ENCODE measurements around the gene CBFA2T3.
"Not testable (repeated sequence)": the region's sequence is repeated elsewhere in the genome, so short reads cannot be mapped to it uniquely, and the experiment has no call there.

Gene CBFA2T3

DNA sequence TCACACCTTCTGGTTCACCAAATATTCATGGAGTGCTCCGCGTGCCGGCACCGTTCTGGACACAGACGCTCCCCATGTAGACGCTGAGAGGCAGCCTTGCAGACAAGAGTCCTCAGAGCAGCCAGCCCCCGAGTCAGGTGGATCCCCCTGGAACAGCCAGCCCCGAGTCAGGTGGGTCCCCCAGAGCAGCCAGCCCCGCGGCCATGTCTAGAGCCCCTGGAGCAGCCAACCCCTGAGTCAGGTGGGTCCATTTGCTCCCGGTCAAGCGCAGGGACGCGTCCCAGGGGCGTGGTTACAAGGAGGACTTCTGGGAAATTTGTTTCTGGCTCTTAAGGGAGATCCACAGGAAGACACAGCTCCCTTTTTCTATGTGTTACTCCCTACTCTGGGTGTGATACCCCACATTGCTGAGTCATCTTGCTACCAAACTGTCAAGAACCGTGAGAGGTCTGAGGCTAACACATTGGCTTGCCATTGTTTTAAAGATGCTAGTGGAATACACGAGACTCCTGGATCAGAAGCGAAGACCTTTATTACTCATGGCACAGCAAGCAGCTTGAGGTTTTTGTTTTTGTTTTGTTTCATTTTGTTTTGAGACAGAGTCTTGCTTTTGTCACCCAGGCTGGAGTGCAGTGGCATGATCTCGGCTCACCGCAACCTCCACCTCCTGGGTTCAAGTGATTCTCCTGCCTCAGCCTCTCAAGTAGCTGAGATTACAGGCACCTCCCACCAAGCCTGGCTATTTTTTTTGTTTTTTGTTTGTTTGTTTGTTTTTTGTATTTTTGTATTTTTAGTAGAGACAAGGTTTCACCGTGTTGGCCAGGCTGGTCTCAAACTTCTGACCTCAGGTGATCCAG, 43.3 kb upstream of the CBFA2T3 start:
- Histone ChIP-seq H3K4me1 (no peaks in the 10 kb centered on the region), H3K36me3 (no peaks in the 10 kb centered on the region), H3K9me3 (peaks cover 15% of the 10 kb centered on the region), H3K27me3 (no peaks in the 10 kb centered on the region), H3K27ac (no peak overlapping the region), H3K9ac (no peak overlapping the region), H4K20me1 (no peaks in the 10 kb centered on the region), H3K4me3 (no peak overlapping the region), H3K4me2 (no peak overlapping the region)
- no peak for TF ChIP-seq Cebpa-rat (IDR thresholded peaks at IDR 0.05)

DNA sequence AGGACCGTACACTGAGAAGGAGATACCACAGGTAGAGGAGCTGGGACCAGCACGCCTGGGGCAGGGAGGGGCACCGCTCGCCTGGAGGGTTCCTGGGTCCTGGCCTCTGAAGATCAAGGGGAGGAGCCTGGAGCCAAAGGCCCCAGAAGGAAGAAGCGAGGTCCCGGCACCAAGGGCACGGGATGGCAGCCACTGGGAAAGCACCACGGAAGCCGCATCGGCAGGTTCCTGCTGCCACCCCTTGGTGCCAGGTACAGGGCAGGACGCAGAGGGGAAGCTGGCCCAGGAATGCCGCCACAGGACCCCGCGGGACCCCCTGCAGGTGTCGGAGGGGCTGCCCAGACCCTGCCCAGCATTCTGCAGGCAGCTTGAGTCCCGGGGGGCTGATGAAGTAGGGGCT, 42.5 kb upstream of the CBFA2T3 start:
- no peaks in the 10 kb centered on the region for H4K20me1 ChIP-seq
- no peak overlapping the region for H3K9ac ChIP-seq
- H3K4me3 ChIP-seq, result no peak overlapping the region
- no peak for TF ChIP-seq Cebpa-rat (IDR thresholded peaks at IDR 0.05)
- peaks cover 12% of the 10 kb centered on the region for H3K9me3 ChIP-seq
- no peaks in the 10 kb centered on the region for H3K4me1 ChIP-seq
- H3K27me3 ChIP-seq, result no peaks in the 10 kb centered on the region
- H3K27ac ChIP-seq, result no peak overlapping the region
- H3K4me2 ChIP-seq, result no peak overlapping the region
- no peaks in the 10 kb centered on the region for H3K36me3 ChIP-seq

DNA sequence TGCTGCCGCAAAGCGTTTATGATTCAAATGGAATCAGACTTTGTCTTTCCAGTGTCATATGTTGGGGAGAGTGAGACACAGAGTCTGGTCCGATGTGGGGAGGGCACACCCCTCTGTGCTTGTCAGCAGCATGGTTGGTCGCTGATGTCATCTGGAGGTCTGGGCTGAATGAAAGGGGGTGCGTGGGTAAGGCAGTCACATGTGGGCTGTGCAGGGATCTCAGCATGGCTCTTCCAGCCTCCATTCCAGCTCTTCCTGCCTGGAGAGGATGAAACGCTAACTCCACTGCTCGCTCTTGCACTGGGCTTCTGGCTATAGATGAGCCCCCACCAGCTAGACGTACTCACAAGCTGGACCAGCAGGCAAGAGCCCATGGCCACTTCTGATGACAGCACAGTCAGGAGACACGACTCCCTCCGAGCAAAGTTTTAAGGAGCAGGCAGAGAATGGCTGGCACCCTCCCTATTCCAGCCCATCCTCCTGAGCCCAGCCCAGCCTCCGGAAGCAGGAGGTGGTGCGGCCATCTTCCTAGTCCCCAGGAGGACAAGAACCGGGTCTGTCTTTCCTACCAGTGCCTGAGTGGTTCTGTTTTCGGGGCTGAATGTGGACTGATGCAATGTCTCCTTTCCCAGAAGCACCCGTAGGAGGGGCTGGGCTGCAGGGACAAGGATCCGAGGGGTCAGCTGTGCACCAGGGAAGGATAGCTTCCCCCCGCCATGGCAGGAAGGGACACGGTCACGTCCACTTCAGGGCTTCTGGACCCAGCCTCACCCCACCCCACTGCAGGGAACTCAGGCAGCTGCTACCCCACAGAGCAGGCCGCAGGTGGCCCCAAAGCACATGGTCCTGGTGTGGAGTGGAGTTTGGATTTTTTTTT, 41.5 kb upstream of the CBFA2T3 start:
- Histone ChIP-seq H3K4me3 (no peak overlapping the region), H3K4me1 (no peaks in the 10 kb centered on the region), H3K27me3 (no peaks in the 10 kb centered on the region), H3K36me3 (no peaks in the 10 kb centered on the region), H3K27ac (no peak overlapping the region), H3K4me2 (no peak overlapping the region), H3K9me3 (peaks cover 12% of the 10 kb centered on the region), H3K9ac (no peak overlapping the region), H4K20me1 (no peaks in the 10 kb centered on the region)
- no peak for TF ChIP-seq Cebpa-rat (IDR thresholded peaks at IDR 0.05)

DNA sequence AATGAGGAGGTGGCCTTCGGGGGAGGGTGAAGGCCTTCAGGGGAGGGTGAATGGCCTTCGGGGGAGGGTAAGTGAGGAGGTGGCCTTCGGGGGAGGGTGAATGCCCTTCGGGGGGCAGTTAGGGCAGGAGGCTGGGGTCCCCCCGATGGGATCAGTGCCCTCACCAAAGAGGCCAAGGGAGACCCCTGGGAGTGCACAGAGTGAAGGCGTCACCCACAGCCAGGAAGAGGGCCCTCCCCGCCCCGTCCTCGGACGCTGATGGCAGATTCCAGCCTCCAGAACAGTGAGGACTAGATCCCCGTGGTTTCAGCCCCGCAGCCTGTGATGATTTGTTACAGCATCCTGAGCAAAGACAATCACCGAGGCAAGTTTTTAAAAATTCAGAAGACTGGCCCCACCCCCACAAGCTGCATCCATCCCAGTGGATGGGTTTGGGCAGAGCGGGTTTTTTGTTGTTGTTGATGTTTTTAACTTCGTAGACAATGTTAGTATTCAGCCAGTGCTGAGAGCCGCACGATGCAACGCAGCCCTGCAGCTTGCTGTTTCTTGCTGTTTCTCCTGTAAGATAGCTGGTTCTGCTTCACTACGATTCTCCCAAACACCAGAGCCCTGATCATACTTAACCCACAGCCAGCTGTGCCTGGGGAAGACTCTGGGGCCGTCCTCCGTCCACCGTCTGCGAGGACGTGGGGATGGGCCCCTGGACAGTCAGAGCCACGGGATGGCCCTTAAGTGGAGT, 40.7 kb upstream of the CBFA2T3 start:
- H3K4me2 ChIP-seq, result no peak overlapping the region
- no peak overlapping the region for H3K9ac ChIP-seq
- no peaks in the 10 kb centered on the region for H3K4me1 ChIP-seq
- H3K27ac ChIP-seq, result no peak overlapping the region
- H3K9me3 ChIP-seq, result peaks cover 12% of the 10 kb centered on the region
- 0 out of 2 replicates have a peak, but pooled peaks cover 8% of the 10 kb centered on the region for H3K27me3 ChIP-seq
- TF ChIP-seq Cebpa-rat (IDR thresholded peaks at IDR 0.05), result no peak
- H4K20me1 ChIP-seq, result no peaks in the 10 kb centered on the region
- no peaks in the 10 kb centered on the region for H3K36me3 ChIP-seq
- no peak overlapping the region for H3K4me3 ChIP-seq

DNA sequence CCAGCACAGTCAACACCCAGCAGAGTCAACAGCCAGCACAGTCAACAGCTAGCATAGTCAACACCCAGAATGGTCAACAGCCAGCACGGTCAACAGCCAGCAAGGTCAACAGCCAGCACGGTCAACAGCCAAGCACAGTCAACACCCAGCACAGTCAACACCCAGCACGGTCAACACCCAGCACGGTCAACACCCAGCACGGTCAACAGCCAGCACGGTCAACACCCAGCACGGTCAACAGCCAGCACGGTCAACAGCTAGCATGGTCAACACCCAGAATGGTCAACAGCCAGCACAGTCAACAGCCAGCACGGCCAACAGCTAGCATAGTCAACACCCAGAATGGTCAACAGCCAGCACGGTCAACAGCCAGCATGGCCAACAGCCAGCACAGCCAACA, 39.6 kb upstream of the CBFA2T3 start:
- H4K20me1 ChIP-seq, H3K4me2 ChIP-seq, H3K36me3 ChIP-seq, H3K4me3 ChIP-seq, H3K4me1 ChIP-seq, H3K9ac ChIP-seq, H3K27me3 ChIP-seq, H3K27ac ChIP-seq: not testable (repeated sequence)
- H3K9me3 ChIP-seq, result peaks cover 12% of the 10 kb centered on the region

DNA sequence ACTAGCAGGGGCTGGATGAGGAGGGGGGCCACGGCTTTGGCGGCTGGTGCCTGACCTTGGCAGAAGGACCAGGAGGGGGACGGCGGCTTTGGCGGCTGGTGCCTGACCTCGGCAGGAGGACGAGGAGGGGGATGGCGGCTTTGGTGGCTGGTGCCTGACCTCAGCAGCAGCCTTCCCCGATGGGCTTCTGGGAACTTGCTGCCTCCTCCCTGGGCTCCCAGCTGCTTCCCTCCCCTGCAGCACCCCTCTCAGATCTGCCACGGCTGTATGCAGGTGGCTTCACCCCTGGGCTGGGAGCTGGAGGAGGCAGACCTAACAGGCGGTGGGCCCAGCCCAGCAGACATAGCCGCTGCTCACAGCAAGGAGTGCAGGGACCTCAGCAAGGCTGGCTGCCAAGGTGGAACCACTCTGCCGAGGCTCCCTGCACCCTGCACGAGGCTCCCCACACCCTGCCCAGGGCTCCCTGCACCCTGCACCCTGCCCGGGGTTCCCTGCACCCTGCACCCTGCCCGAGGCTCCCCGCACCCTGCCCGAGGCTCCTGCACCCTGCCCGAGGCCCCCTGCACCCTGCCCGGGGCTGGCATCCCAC, 38.4 kb upstream of the CBFA2T3 start:
- H3K27me3 ChIP-seq, result peaks cover 13% of the 10 kb centered on the region; the same call in 1 of the 2 replicates
- no peak for TF ChIP-seq Cebpa-rat (IDR thresholded peaks at IDR 0.05)

DNA sequence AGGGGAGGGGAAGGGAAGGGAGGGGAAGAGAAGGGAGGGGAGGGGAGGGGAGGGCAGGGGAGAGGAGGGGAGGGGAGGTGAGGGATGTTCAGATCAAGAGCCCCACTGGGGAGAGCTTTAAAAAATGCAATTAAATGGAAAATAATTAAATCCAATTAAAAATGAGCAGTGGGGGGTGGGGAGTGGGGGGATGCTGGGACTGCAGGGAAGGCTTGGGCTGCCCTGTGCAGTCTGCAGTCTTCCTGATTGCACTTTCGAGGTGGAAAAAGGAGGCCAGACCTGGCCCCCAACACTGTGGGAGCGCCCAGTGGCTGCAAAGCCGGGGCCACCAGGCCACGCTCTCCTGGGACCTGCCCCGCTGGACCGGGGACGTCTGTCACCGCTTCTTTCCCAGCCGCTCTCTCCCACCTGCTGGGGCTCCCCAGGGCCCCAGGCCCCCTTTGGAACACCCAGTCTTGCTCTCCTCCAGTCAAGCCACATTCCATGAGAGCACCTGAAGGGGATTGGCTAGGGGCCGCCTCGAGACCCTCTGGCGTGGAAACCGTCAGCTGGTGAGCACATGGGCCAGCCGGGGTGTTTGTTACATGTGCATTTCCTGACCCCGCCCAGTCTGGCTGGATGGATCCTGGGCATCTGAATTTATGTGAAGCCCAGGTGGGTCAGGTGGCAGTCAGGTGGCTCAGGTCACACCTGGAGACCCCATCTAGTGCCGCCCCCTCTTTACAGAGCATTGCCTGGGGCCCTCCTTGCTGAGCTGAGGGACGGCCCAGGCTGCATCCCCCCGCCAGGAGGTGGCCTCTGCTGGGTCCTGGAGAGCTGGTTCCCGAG, 37.6 kb upstream of the CBFA2T3 start:
- Histone ChIP-seq H3K4me2 (no peak overlapping the region), H3K9ac (no peak overlapping the region), H3K9me3 (peaks cover 12% of the 10 kb centered on the region), H3K27ac (no peak overlapping the region), H3K4me1 (no peaks in the 10 kb centered on the region), H3K36me3 (no peaks in the 10 kb centered on the region), H3K27me3 (peaks cover 15% of the 10 kb centered on the region; the same call in 1 of the 2 replicates), H3K4me3 (no peak overlapping the region), H4K20me1 (no peaks in the 10 kb centered on the region)
- TF ChIP-seq Cebpa-rat (IDR thresholded peaks at IDR 0.05), result no peak

More for the DNA sequence above, 38.4 kb upstream of the CBFA2T3 start:
- H3K9ac ChIP-seq, result no peak overlapping the region
- no peaks in the 10 kb centered on the region for H3K36me3 ChIP-seq
- H3K9me3 ChIP-seq, result peaks cover 12% of the 10 kb centered on the region
- no peaks in the 10 kb centered on the region for H4K20me1 ChIP-seq
- no peak overlapping the region for H3K4me2 ChIP-seq
- H3K4me1 ChIP-seq, result no peaks in the 10 kb centered on the region
- H3K27ac ChIP-seq, result no peak overlapping the region
- no peak overlapping the region for H3K4me3 ChIP-seq

DNA sequence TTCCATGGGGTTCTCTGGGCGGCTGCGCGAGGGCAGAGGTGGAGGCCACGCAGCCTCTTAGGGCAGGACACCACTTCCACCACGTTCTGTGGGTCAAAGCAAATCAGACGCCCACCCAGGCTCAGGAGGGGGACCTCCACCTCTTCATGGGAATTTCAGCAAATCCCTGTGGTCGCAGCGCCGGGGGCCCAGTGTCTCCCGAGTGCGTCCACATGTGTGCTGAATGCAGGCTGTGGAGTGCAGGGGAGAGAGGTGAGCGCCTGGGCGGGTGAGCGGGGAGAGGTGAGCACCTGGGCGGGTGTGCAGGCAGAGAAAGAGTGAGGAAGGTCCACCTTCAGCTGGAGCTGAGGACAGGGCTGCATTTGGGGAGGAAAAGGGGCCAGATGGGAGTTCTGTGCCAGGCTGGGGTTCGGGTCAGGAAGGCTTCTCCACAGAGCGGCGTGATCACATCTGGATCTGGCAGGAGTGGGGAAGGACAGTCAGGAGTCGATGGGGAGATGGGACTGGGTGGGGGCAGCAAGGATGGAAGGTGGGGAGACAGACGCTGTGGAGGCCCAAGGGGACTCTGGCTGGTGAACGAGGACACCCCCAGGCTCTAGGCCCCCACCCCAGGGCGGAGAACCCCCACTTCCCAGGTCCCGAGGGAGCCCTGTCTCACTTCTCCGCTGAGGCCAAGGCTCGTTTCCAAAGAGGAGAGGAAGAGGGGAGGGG, 36.8 kb upstream of the CBFA2T3 start:
- no peak overlapping the region for H3K9ac ChIP-seq
- H3K9me3 ChIP-seq, result peaks cover 12% of the 10 kb centered on the region
- H3K4me2 ChIP-seq, result no peak overlapping the region
- H4K20me1 ChIP-seq, result no peaks in the 10 kb centered on the region
- no peaks in the 10 kb centered on the region for H3K4me1 ChIP-seq
- no peak overlapping the region for H3K27ac ChIP-seq
- TF ChIP-seq Cebpa-rat (IDR thresholded peaks at IDR 0.05), result no peak
- H3K27me3 ChIP-seq, result peaks cover 15% of the 10 kb centered on the region; the same call in 1 of the 2 replicates
- no peaks in the 10 kb centered on the region for H3K36me3 ChIP-seq
- H3K4me3 ChIP-seq, result no peak overlapping the region
